ENCODE results near the gene PAK5.

DNA sequence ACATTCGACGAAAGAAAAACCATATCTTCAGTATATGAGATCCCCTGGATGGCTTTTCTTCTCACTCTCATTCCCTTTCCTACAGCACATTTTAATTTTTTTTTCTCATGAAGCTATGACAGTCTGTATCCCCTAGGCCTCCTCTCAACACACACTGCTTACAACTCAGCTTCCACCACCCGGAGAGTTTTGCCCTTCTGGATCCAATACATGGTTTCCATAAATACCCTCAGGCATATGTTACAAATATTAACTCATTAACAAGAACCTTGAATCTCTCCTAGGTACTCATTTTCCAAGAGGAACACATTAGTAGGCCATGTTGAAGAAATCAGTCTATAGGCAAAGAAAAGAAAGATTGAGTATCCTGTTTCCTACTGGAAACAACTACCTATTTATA is 44.0 kb downstream of the PAK5 start:
- TF ChIP-seq EZH2 (IDR thresholded peaks at IDR 0.05): no peak
- TF ChIP-seq, protein P1, sequence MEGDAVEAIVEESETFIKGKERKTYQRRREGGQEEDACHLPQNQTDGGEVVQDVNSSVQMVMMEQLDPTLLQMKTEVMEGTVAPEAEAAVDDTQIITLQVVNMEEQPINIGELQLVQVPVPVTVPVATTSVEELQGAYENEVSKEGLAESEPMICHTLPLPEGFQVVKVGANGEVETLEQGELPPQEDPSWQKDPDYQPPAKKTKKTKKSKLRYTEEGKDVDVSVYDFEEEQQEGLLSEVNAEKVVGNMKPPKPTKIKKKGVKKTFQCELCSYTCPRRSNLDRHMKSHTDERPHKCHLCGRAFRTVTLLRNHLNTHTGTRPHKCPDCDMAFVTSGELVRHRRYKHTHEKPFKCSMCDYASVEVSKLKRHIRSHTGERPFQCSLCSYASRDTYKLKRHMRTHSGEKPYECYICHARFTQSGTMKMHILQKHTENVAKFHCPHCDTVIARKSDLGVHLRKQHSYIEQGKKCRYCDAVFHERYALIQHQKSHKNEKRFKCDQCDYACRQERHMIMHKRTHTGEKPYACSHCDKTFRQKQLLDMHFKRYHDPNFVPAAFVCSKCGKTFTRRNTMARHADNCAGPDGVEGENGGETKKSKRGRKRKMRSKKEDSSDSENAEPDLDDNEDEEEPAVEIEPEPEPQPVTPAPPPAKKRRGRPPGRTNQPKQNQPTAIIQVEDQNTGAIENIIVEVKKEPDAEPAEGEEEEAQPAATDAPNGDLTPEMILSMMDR (IDR thresholded peaks at IDR 0.05): no peak
